ENCODE results near the gene RIOK2. TPM values are rescaled to one million over a fixed set of nuclear protein-coding genes. Genes with fewer than 3 reads are reported as not detected.
"Not testable (repeated sequence)": the region's sequence is repeated elsewhere in the genome, so short reads cannot be mapped to it uniquely, and the experiment has no call there.

The RIOK2 gene
- total RNA-seq = 10 to 100 TPM; 16.8 to 22.8 TPM
- long read RNA-seq, transcript RIOK2-201 (10 exons, 3,922 nt) = major isoform, 23 of 28 reads
- long read RNA-seq, partial matches to known transcripts = 0 of 28 reads
- long read RNA-seq, other reads (novel, unspliced or antisense) = 4 of 28 reads

DNA sequence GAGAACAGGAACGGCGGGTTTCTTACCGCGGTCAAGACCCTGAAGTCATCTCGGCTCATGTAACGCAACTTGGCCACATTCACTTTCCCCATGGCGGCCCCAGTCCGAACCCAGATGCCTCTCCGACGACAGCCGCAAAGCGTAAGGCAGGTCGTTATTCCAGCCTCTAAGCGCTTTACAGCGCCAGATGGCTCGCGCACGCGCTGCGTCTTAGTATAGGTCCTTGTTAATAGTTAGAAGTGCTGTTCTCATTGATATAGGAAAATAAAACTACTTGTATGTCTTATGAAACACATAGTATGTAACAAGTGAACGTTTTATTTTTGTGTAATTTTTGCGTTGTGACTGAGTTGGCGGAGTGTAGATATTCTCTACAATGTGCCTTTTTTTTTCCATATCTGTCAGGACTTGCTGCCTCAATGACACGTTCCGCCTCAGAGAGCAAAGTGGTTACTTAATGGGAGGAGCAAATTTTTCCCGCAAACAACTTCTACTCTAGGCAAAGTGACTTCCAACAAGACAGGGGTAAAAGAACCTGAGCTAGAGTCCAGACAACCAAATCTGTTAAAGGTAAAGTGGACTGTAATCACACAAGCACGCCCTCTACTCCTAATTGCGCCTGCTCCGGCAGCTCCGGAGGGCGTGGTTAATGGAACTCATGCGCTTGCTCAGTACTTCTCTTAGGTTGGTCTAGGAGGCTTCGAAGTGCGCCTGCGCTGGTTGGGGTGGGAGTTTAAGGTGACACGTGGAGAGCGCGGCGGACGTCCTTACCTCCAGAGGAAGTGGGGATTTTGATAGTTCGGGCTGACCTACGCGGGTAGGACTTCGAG is at the start of gene RIOK2:
TSS of gene RIOK2 (minus strand) at position 148 of the 830 bp plus-strand sequence. CDS start at position 92, 56 bp downstream.
- DNase-seq (peak; percentile 96 to 97), ATAC-seq (peak; percentile 92)
- intact Hi-C loops (cut with DNase I, micrococcal nuclease) = no loop called here

GRCh38 chr5:97231025-97231636 is 48.1 kb upstream of the RIOK2 start:
- no peak for DNase-seq
- intact Hi-C loops (cut with DNase I, micrococcal nuclease) = loop anchor here in 1 of 2 donors (10.0 kb wide), 1 partner anchor 1594 kb away; no protein-coding TSS in a partner anchor
- ATAC-seq = peak; percentile 82

DNA sequence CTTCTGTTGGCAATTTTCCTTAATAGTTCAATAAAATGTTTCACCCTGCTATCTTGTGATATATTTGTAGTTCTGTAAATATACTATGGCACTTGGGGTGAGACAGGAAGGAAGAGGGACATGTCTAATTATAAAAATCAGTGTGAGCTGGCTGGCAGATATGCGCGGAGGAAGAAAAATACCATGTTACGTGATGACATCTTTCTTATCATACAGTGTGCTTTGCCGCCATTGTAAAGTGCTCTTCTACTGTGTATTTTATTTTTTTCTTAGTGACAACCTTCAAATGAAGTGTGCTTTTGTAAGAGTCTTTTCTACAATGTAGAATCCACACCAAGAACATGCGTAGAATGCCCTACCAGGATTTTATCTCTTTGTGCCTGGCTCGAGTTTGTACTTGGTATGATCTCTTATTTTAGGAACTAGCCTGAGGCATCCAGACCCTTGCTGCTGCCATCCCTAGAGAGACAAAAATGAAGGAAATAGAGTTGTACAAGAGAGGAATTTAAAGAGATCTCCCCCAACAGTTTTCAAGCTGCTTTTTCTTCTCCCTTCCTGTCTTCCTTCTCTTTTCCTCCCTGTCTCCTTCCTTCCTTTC is 46.7 kb upstream of the RIOK2 start:
- DNase-seq = no peak

GRCh38 chr5:97229196-97229595 is 46.1 kb upstream of the RIOK2 start:
- DNase-seq (no peak), ATAC-seq (no peak)
- intact Hi-C loops (cut with DNase I, micrococcal nuclease) = no loop called here

More for the DNA sequence above, 46.7 kb upstream of the RIOK2 start:
- ATAC-seq = no peak
- intact Hi-C loops (cut with DNase I, micrococcal nuclease) = loop anchor here in 1 of 2 donors (10.0 kb wide), 1 partner anchor 1595 kb away; no protein-coding TSS in a partner anchor

DNA sequence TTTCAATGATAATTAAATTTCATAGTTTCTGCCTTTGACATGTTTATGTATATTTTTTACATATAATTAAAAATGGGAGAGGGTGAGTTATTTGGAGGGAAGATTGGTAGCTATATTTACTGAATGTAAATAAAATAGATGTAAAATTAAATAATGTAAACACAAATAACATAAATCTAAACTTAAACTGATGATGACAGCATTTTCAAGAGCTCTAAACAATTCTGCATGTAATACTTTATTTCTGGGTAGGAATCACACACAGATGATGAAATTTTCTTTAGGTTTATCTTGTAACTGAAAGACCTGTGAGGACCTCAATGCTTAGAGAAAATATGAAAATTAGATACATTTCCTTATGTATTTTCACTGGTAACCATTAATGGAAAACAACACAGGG is 42.2 kb upstream of the RIOK2 start:
- intact Hi-C loops (cut with DNase I, micrococcal nuclease) = no loop called here
- ATAC-seq (no peak), DNase-seq (no peak)

DNA sequence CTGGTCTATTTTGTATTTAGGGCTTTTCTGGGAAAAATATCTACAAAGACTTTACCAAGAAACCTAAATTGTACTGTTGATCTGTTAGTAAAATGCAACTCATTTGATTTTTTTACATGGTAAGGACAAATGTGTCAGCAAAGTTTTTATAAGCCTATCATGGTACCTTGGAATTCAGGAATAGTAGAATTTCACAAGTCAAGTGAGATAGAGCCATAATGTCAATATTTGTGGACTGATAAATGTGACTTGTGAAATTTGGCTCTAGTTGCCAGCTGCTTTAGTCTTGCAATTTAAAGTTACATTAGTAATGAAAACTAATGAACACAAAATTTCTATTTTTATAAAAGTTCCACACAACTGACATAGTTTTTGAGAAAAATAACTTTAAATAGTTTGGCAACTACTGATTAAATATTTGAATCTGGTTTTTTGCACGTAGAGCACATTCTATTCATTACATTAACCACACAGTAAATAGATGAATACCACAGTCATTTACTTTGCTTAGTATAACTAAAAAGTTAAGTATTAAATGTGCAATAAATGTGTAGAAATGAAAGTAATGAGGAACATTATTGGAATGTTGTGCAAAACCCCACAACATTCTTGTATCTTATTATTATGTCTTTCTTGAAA is 41.2 kb upstream of the RIOK2 start:
- intact Hi-C loops (cut with DNase I, micrococcal nuclease) = no loop called here
- ATAC-seq (no peak), DNase-seq (no peak)

GRCh38 chr5:97223596-97223995 is 40.5 kb upstream of the RIOK2 start:
- DNase-seq (no peak), ATAC-seq (no peak)
- intact Hi-C loops (cut with DNase I, micrococcal nuclease) = no loop called here

DNA sequence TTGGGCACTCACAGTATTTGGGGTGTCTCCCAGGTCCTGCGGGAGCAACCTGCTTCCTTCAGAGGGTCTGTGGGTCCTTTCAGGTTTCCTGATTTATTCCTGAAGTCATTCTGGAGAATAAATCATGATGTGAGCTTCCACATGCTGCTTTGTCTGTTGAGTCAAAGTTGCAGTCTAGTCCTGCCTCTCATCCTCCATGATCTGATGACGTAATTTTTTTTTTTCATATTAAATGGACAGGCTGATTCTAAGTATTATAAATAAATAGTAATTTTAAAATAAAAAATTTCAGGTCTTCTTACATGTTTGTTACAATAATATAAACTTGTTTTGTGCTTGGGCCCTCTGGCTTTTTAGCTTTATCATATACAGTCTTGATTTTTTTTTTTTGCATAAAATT is 26.3 kb upstream of the RIOK2 start:
- DNase-seq (no peak), ATAC-seq (no peak)
- intact Hi-C loops (cut with DNase I, micrococcal nuclease) = no loop called here

DNA sequence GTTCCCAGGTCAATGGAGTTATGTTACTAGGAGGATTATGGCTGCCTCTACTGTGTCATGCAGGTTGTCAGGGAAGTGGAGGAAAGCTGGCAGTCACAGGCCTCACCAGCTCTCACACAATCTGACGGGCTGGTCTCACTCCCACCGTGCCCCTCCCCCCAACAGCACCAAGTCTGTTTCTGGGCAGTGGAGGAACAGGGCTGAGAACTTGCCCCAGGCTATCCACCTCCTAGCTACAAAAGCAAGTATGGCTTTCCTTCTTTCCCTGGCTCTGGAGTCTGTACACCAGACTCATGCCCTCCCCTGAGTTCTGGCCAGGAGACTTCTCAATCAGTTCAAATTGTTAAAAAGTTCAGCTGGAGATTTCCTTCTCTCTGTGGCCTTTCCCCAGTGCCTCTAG is 25.7 kb upstream of the RIOK2 start:
- ATAC-seq (no peak), DNase-seq (no peak)

DNA sequence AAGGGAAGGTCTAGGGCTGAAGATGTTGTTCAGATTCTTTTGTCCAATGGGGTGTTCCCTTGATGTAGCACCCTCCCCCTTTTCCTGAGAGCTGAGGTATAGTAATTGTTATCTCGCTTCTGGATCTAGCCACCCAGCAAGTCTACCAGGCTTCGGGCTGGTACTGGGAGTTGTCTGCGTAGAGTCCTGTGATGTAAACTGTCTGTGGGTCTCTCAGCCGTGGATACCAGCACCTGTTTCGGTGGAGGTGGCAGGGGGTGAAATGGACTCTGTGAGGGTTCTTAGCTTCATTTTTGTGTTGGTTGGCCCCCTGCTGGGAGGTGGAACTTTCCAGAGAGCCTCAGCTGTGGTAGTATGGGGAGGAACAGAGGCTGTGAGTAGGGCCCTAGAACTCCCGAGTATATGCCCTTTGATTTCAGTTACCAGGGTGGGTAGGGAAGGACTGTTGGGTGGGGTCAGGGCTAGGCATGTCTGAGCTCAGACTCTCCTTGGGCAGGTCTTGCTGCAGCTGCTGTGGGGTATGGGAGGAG is 25.2 kb upstream of the RIOK2 start:
- intact Hi-C loops (cut with DNase I, micrococcal nuclease) = no loop called here
- DNase-seq = no peak
- ATAC-seq = no peak

More for the DNA sequence above, 25.7 kb upstream of the RIOK2 start:
- intact Hi-C loops (cut with DNase I, micrococcal nuclease) = no loop called here

- no peak for ATAC-seq
- intact Hi-C loops (cut with DNase I, micrococcal nuclease) = no loop called here
- no peak for DNase-seq
These were observed 11.3 kb upstream of the RIOK2 start for GRCh38 chr5:97194366-97194765.

DNA sequence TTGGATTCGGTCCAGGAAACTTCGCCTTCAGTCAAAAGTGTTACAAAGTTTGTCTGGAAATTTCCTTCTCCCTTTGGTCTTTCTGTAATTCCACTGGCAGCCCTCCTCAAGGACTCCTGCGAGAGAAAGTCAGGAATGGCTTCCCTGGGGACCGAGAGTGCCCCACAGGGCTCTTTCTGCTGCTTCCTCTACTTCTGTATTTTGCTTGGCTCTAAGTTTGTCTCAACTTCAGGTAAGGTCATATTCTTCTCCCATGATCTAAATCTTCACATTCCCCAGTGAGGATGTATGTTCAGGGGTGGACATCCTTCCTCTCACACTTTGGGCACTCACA is 10.3 kb upstream of the RIOK2 start:
- intact Hi-C loops (cut with DNase I, micrococcal nuclease) = no loop called here
- ATAC-seq (no peak), DNase-seq (no peak)

DNA sequence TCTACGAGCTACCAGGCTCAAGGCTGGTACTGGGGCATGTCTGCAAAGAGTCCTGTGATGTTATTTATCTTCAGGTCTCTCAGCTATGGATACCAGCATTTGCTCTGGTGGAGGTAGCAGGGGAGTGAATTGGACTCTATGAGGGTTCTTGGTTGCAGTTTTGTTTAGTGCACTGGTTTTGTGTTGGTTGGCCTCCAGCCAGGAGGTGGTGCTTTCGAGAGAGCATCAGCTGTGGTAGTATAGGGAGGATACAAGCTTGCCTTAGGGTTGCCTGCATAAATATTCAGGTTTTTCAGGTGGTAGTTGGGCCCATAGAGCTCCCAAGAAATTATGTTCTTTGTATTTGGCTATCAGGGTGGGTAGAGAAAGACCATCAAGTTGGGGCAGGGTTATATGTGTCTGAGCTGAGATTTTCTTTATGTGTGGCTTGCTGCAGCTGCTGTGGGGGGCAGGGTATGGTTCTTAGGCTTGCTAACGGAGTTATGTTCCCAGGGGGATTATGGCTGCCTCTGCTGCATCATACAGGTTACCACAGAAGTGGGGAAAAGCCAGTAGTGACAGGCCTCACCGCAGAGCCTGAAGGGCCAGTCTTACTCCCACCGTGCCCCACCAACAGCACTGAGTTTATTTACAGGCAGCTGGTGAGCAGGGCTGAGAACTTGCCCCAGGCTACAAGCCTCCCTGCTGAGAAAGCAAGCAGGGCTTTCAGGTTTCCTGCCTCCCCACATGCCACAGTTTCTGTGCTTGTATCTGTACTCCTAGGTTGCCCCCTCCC is 9.7 kb upstream of the RIOK2 start:
- intact Hi-C loops (cut with DNase I, micrococcal nuclease) = no loop called here
- no peak for DNase-seq
- ATAC-seq = no peak

GRCh38 chr5:97191893-97192292 is 8.8 kb upstream of the RIOK2 start:
- ATAC-seq (no peak), DNase-seq (no peak)
- intact Hi-C loops (cut with DNase I, micrococcal nuclease) = no loop called here

DNA sequence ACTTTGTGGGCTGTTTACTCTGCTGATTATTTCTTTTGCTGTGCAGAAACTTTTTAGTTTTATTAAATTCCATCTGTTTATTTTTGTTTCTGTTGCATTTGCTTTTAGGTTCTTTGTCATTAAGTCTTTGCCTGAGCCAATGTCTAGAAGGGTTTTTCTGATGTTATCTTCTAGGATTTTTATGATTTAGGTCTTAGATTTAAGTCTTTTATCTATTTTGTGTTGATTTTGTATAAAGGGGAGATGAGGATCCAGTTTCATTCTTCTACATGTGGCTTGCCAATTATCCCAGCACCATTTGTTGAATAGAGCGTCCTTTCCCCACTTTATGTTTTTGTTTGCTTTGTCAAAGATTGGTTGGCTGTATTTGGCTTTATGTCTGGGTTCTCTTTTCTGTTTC is 6.5 kb upstream of the RIOK2 start:
- intact Hi-C loops (cut with DNase I, micrococcal nuclease); ATAC-seq; DNase-seq: not testable (repeated sequence)

DNA sequence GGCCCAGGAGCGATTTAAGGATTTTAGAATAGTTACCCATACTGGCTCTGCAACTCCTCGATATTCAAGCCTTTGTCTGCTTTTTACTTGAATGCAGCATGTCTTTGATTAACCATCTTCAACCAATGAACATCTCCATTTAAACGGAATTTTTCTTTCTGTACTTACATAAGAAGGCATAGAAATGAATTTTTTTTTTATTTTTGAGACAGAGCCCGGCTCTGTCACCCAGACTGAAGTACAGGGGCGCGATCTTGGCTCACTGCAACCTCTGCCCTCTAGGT is 825 bp upstream of the RIOK2 start:
- ATAC-seq = no peak
- no peak for DNase-seq
- intact Hi-C loops (cut with DNase I, micrococcal nuclease) = no loop called here

DNA sequence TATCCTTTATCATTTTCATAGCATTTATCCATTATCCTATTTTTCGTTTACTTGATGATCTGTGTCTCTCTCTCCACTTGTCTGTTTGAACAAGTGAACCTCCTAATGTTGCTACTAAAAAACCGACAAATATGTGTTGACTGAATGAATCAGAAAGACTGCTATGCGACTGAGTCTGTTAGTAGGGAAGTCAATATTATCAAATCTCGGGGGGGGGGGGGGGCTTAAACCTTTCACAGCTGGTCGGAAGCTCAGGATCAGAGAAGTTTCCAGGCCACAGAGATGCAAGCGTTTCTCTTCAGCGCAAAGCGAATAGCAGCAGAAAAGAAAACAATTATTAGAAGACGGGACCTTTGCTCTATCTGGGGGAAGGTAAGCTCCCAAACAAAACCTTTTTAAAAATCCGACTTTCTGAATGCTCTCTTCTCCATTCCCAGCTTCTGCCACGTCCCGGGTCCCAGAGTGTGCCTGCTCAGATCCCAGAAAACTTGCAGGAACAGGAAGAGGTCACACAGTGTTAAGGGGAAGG is 412 bp downstream of the RIOK2 start:
- intact Hi-C loops (cut with DNase I, micrococcal nuclease) = no loop called here
- DNase-seq (no peak), ATAC-seq (peak; percentile 48)

- intact Hi-C loops (cut with DNase I, micrococcal nuclease) = no loop called here
- no peak for ATAC-seq
These were observed 1.0 kb downstream of the RIOK2 start for GRCh38 chr5:97181856-97182545.

More at GRCh38 chr5:97181856-97182545, 1.0 kb downstream of the RIOK2 start:
- DNase-seq = no peak

All from left colon (tissue), 2 donors.